B cell (primary cell): ENCODE results near the gene PITPNM1. TPM values are rescaled to one million over a fixed set of nuclear protein-coding genes. Genes with fewer than 3 reads are reported as not detected.
A peak's percentile ranks its signal among the peaks of the same experiment; 100 is the strongest.

Experiments used
- ATAC-seq: fragments of 200-7000 bp; cut with Tn5 transposase; one replicate; pipeline ENCODE4 v1.10.0; 2021; ENCODE audit warnings: low read depth, mild to moderate bottlenecking, moderate number of reproducible peaks, moderate library complexity
- CTCF ChIA-PET: fragments of 350-600 bp; sonication (Branson Sonifier 250); formaldehyde crosslinking; loops from one replicate; lab custom pipeline; 2021; ENCODE audit warnings: antibody characterized with exemption, inconsistent platforms; lab: Charles Lee
- POLR2A ChIA-PET: fragments of 350-600 bp; sonication (Branson Sonifier 250); formaldehyde crosslinking; loops from one replicate; lab custom pipeline; 2021; ENCODE audit warnings: antibody characterized with exemption; lab: Charles Lee
- DNase-seq: peaks from one replicate; pipeline ENCODE4 v3.0.0; 2013
- H2AFZ ChIP-seq: 2 replicates; pipeline ENCODE4 v1.6.1; 2012; ENCODE audit warnings: mild to moderate bottlenecking, low read depth, low read length; ENCODE audit not compliant: insufficient read depth, poor library complexity, severe bottlenecking
- H3K27ac ChIP-seq, 2 donors: 1 replicate in 1 of 2; 2 replicates in 1 of 2; pipeline ENCODE4 v1.5.1; 2012 to 2013; ENCODE audit warnings: low read length in 2 of 2, mild to moderate bottlenecking in 2 of 2, moderate library complexity in 1 of 2
- H3K27me3 ChIP-seq, 4 experiments: fragments of 200-600 bp in 1 of 4; sonication (generic) in 1 of 4; replicated peaks in 1 of 4; 1 replicate in 2 of 4; 2 replicates in 2 of 4; pipeline versions ENCODE4 v1.6.1 to v1.7.0; 2013 to 2016; ENCODE audit warnings: low read length in 3 of 4, mild to moderate bottlenecking in 2 of 4, mixed read lengths in 1 of 4, moderate library complexity in 1 of 4; ENCODE audit not compliant: insufficient read depth in 4 of 4, control insufficient read depth in 3 of 4; ENCODE audit errors: control extremely low read depth in 1 of 4
- H3K36me3 ChIP-seq, 2 experiments: replicated peaks in 1 of 2; 1 replicate in 1 of 2; 2 replicates in 1 of 2; pipeline versions ENCODE4 v1.6.1 to v1.7.1; 2013; ENCODE audit warnings: low read length in 1 of 2; ENCODE audit not compliant: insufficient read depth in 2 of 2, control insufficient read depth in 1 of 2; ENCODE audit errors: control extremely low read depth in 1 of 2, extremely low read depth in 1 of 2
- H3K4me1 ChIP-seq, 2 donors: fragments of 200-600 bp in 1 of 2; sonication (generic) in 1 of 2; 1 replicate in 1 of 2; 2 replicates in 1 of 2; pipeline versions ENCODE4 v1.5.1 to v1.6.1; 2013 to 2017; ENCODE audit warnings: low read length in 2 of 2; ENCODE audit not compliant: control insufficient read depth in 2 of 2, insufficient read depth in 2 of 2
- H3K4me2 ChIP-seq: replicated peaks from 2 replicates; pipeline ENCODE3; 2012; ENCODE audit warnings: mild to moderate bottlenecking, low read depth, low read length; ENCODE audit not compliant: poor library complexity, severe bottlenecking
- H3K4me3 ChIP-seq, 5 experiments: fragments of 200-600 bp in 1 of 5; sonication (generic) in 1 of 5; 1 replicate in 3 of 5; 2 replicates in 2 of 5; pipeline versions ENCODE4 v1.5.1 to v1.7.0; 2011 to 2016; ENCODE audit warnings: low read length in 4 of 5, mild to moderate bottlenecking in 4 of 5, low read depth in 2 of 5, control low read depth in 1 of 5, moderate library complexity in 1 of 5; ENCODE audit not compliant: insufficient read depth in 1 of 5; ENCODE audit errors: control extremely low read depth in 1 of 5, extremely low read depth in 1 of 5
- H3K79me2 ChIP-seq: fragments of 200-600 bp; sonication (generic); one replicate; pipeline ENCODE4 v1.6.0; 2016; ENCODE audit warnings: low read length; ENCODE audit not compliant: control insufficient read depth, insufficient read depth
- H3K9ac ChIP-seq: fragments of 200-600 bp; sonication (generic); 2 replicates; pipeline ENCODE4 v1.6.1; 2017; ENCODE audit warnings: mild to moderate bottlenecking, low read length, moderate library complexity
- H3K9me3 ChIP-seq, 3 donors: one replicate each; pipeline versions ENCODE4 v1.6.1 to v1.7.1; 2013; ENCODE audit warnings: low read length in 2 of 3; ENCODE audit not compliant: control insufficient read depth in 2 of 3, insufficient read depth in 1 of 3; ENCODE audit errors: control extremely low read depth in 1 of 3
- H4K20me1 ChIP-seq: 2 replicates; pipeline ENCODE4 v1.6.0; 2012; ENCODE audit warnings: mild to moderate bottlenecking, low read length; ENCODE audit not compliant: insufficient read depth, control insufficient read depth, poor library complexity, severe bottlenecking
- H3K27ac Mint-ChIP-seq: one replicate; pipeline ENCODE4 v1.8.0; 2021; ENCODE audit warnings: mixed read lengths
- H3K27me3 Mint-ChIP-seq: one replicate; pipeline ENCODE4 v1.8.0; 2021; ENCODE audit warnings: mixed read lengths
- H3K4me1 Mint-ChIP-seq: one replicate; pipeline ENCODE4 v1.8.0; 2021; ENCODE audit warnings: mixed read lengths
- H3K4me3 Mint-ChIP-seq: one replicate; pipeline ENCODE4 v1.8.0; 2021; ENCODE audit warnings: mixed read lengths
- H3K9me3 Mint-ChIP-seq: one replicate; pipeline ENCODE4 v1.8.0; 2022; ENCODE audit warnings: mixed read lengths; ENCODE audit not compliant: insufficient read depth
- EZH2 ChIP-seq: IDR thresholded peaks from 2 replicates; pipeline ENCODE4 v1.6.1; 2012; ENCODE audit warnings: borderline replicate concordance, low read depth, mild to moderate bottlenecking, moderate library complexity, low read length; ENCODE audit not compliant: insufficient read depth, poor library complexity, severe bottlenecking
- WGBS: methylation state at CpG from one replicate; pipeline ENCODE4 v1.1.5; 2013; ENCODE audit warnings: missing lambda C conversion rate; ENCODE audit not compliant: insufficient coverage; 5-methylcytosine and 5-hydroxymethylcytosine counted together
- intact Hi-C: fragments of 100-400 bp; cut with micrococcal nuclease; formaldehyde crosslinking; loops from one replicate; pipeline ENCODE4 v1.10.0; 2022
- polyA plus RNA-seq: library from polyadenylated mRNA; depleted of rRNA; stranded (reverse); fragments of >200 nt; gene quantifications from 2 replicates; pipeline ENCODE4 v1.2.3, GENCODE V29; 2012
- total RNA-seq, 2 donors: library from RNA; stranded (reverse); fragments of 120-200 nt in 1 of 2; gene quantifications; 1 replicate in 1 of 2; 2 replicates in 1 of 2; pipeline versions ENCODE4 v1.2.3 to v1.2.4, GENCODE V29; 2013 to 2022
- TF ChIP-seq, protein P1 (sequence below): fragments of 200-600 bp; IDR thresholded peaks from one replicate; pipeline ENCODE4 v1.8.0; 2022; ENCODE audit warnings: antibody characterized with exemption, mild to moderate bottlenecking

PITPNM1 gene
- total and polyA plus RNA-seq, 2 donors (not counting 1 experiment from before 2014, with no cell fraction given), result 152 to 166 TPM

DNA sequence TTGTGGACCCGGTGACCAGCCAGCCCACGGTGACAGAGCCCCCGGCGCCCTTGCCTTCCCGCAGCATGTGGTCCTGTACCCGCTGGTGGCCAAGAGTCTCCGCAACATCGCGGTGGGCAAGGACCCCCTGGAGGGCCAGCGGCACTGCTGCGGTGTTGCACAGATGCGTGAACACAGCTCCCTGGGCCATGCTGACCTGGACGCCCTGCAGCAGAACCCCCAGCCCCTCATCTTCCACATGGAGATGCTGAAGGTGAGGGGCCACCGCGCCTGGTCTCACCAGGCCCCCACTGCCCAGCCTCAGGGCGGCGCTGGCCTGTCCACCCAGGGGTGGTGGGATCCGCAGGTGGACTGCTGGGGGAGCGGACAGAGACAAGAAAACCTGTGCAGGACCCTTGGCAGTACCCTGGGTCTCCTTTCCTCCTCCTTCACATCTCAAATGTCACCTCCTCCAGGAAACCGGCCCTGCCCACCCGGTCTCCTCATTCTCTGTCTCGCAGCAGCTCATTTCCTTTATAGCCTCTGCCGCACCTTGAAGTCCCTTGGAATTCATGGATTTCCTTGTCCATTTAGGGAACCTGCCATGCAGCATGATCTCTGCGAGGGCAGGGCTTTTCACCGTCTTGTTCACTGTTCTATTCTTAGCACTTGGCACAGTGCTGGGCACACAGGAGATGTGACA, 15.8 kb downstream of the PITPNM1 start:
- peaks cover 0 to 73% of the 10 kb centered on the region in 2 experiments for H3K36me3 ChIP-seq
- peaks cover 38% of the 10 kb centered on the region for H3K4me1 Mint-ChIP-seq
- H3K4me1 ChIP-seq, result peaks cover 26 to 39% of the 10 kb centered on the region in 2 donors
- no peak overlapping the region for H3K4me3 Mint-ChIP-seq
- no peaks in the 10 kb centered on the region for H3K27me3 Mint-ChIP-seq
- intact Hi-C loops, result no loop called here
- 90% methylated on average over 25 of the region's 25 CpGs for WGBS
- H3K79me2 ChIP-seq, result peaks cover 54% of the 10 kb centered on the region
- no peaks in the 10 kb centered on the region for H3K9me3 ChIP-seq
- H3K9me3 Mint-ChIP-seq, result no peaks in the 10 kb centered on the region
- H3K27me3 ChIP-seq, result no peaks in the 10 kb centered on the region
- ATAC-seq (no peak), DNase-seq (no peak)
- TF ChIP-seq EZH2, result no peak
- TF ChIP-seq, protein P1, sequence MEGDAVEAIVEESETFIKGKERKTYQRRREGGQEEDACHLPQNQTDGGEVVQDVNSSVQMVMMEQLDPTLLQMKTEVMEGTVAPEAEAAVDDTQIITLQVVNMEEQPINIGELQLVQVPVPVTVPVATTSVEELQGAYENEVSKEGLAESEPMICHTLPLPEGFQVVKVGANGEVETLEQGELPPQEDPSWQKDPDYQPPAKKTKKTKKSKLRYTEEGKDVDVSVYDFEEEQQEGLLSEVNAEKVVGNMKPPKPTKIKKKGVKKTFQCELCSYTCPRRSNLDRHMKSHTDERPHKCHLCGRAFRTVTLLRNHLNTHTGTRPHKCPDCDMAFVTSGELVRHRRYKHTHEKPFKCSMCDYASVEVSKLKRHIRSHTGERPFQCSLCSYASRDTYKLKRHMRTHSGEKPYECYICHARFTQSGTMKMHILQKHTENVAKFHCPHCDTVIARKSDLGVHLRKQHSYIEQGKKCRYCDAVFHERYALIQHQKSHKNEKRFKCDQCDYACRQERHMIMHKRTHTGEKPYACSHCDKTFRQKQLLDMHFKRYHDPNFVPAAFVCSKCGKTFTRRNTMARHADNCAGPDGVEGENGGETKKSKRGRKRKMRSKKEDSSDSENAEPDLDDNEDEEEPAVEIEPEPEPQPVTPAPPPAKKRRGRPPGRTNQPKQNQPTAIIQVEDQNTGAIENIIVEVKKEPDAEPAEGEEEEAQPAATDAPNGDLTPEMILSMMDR, result no peak
- no peak overlapping the region for H3K4me2 ChIP-seq
- no peak overlapping the region for H3K27ac ChIP-seq
- CTCF ChIA-PET, result interaction anchor here (0.6 to 1.7 kb wide), 4 partner anchors 16 to 103 kb away, joined by 3 to 5 read pairs (median 3); partner anchors contain the start of gene PITPNM1
- peaks cover 79% of the 10 kb centered on the region for H4K20me1 ChIP-seq
- no peak overlapping the region for H3K9ac ChIP-seq
- POLR2A ChIA-PET, result interaction anchor here (0.6 to 1.2 kb wide), 3 partner anchors 88 to 157 kb away, joined by 3 to 5 read pairs (median 3); partner anchors contain the start of gene PPP1CA
- no peak overlapping the region for H2AFZ ChIP-seq
- no peak overlapping the region for H3K4me3 ChIP-seq
- peak overlapping the region; percentile 28 for H3K27ac Mint-ChIP-seq
